ENCODE results near the gene TMEM184B. TPM values are rescaled to one million over a fixed set of nuclear protein-coding genes. Genes with fewer than 3 reads are reported as not detected.
A peak's percentile ranks its signal among the peaks of the same experiment; 100 is the strongest.

Gene TMEM184B
- total and polyA plus RNA-seq, 2 of the 8 experiments (the other 6 are each of a cell fraction or from before 2014, with no cell fraction given) = 41.6 to 81.0 TPM

DNA sequence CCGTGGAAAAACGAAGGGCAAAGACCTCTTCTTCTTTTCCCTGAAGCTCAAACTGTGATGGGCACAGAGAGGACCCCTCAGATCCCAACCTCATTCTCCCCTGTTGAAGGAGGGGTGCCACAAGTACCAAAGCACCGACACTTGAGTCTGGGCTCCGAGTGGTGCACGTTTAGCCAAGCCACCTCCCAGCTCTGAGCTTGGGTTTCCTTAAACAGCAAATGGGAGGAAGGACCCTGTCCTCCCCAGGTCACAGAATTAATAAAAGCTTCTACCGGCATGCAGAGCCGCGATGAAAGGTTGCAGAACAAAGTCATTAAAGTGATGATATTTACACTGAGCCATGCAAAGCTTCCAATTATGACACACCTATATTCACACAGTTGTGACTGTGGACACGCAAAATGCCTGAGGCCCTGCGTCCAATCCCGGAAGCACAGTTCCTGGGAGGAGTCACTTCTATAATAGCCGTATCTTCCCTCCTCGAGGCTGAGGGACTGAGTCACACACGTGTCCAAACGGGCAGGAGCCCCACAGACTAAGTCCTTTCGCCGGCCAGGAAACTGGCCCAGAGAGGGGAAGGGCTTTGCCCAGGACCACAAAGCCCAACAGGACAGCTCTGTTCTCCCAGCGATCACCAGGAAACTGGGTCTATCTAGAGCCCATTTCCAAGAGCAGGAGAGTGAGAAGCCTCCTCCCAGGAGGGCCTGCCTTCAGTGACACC is 45.3 kb upstream of the TMEM184B start:
- H3K79me2 ChIP-seq (ENCODE audit: control insufficient read depth in 1 of 2, insufficient read depth in 2 of 2, low read length in 2 of 2) = peaks cover 35 to 62% of the 10 kb centered on the region in 2 experiments
- H2AFZ ChIP-seq (ENCODE audit: low read length) = no peak overlapping the region
- 63% methylated on average over 18 of the region's 18 CpGs; no CpG with 5 or more reads in 1 of the 2 experiments for WGBS, 2 experiments (ENCODE audit: extremely low coverage in 1 of 2, insufficient coverage in 1 of 2, insufficient read length in 1 of 2, insufficient replicate concordance in 2 of 2, low coverage in 1 of 2, low lambda C conversion rate in 2 of 2, missing lambda C conversion rate in 1 of 2)
- POLR2A ChIA-PET (ENCODE audit: partially characterized antibody) = interaction anchor here (0.8 to 3.1 kb wide), 17 partner anchors 8 to 104 kb away, joined by 3 to 27 read pairs (median 4); no protein-coding TSS in a partner anchor
- peak overlapping the region; percentile 28 for H3K4ac ChIP-seq (replicated peaks; ENCODE audit: insufficient read length, low read depth, low read length)
- peak overlapping the region; percentile 13 for H2BK120ac ChIP-seq (replicated peaks; ENCODE audit: low read depth, low read length)
- peak overlapping the region in 3 of 4 experiments; percentile 66 to 78 (median 67); a peak in 6 of 7 replicates for H3K9ac ChIP-seq (replicated peaks in 1 of 4; ENCODE audit: extremely low read depth in 1 of 4, low read depth in 3 of 4, low read length in 3 of 4)
- peak overlapping the region; percentile 89 to 95 for H3K4me2 ChIP-seq (ENCODE audit: insufficient read depth in 1 of 2, low read depth in 2 of 2, low read length in 2 of 2)
- H3K27ac ChIP-seq (ENCODE audit: low read depth, low read length) = peak overlapping the region; percentile 74
- no peak overlapping the region for H3K23ac ChIP-seq (ENCODE audit: insufficient read length)
- H4K20me1 ChIP-seq (replicated peaks in 1 of 2; ENCODE audit: control insufficient read depth in 1 of 2, insufficient read depth in 2 of 2, low read length in 2 of 2) = peaks cover 18 to 26% of the 10 kb centered on the region in 2 experiments
- peak overlapping the region; percentile 57; the same call in 1 of the 2 replicates for H2AK5ac ChIP-seq (ENCODE audit: low read depth, low read length)
- peak overlapping the region; percentile 66 for H3K18ac ChIP-seq (ENCODE audit: extremely low read depth, low read length)
- peak overlapping the region; percentile 86 for H4K5ac ChIP-seq (ENCODE audit: insufficient read length, low read depth, low read length)
- H4K91ac ChIP-seq (replicated peaks; ENCODE audit: insufficient read length, low read length) = peak overlapping the region; percentile 38
- peak overlapping the region; percentile 91 for H2BK12ac ChIP-seq (ENCODE audit: low read depth, low read length)
- FAIRE-seq = no peak
- no peaks in the 10 kb centered on the region for H3K9me3 ChIP-seq (ENCODE audit: insufficient read depth in 2 of 2, low read depth in 1 of 2, low read length in 1 of 2)
- H3K4me3 ChIP-seq (ENCODE audit: extremely low read depth in 1 of 4, insufficient read depth in 2 of 4, low read depth in 3 of 4, low read length in 4 of 4) = peak overlapping the region; percentile 57 to 99 (median 72)
- H3K14ac ChIP-seq (ENCODE audit: insufficient read length) = no peak overlapping the region
- H2BK15ac ChIP-seq (ENCODE audit: low read length) = 0 out of 2 replicates have a peak overlapping the region, but pooled peaks have one; percentile 14
- H3K27me3 ChIP-seq (replicated peaks in 1 of 4; ENCODE audit: control insufficient read depth in 3 of 4, extremely low read depth in 1 of 4, insufficient read depth in 3 of 4, low read length in 3 of 4) = no peaks in the 10 kb centered on the region
- peaks cover 10% of the 10 kb centered on the region; the same call in 1 of the 2 replicates for H3K23me2 ChIP-seq (ENCODE audit: low read depth, low read length)
- H3K79me1 ChIP-seq (ENCODE audit: low read depth, low read length) = peaks cover 15% of the 10 kb centered on the region
- no peak overlapping the region for H2BK20ac ChIP-seq (ENCODE audit: low read length)
- CTCF ChIA-PET (ENCODE audit: partially characterized antibody) = interaction anchor here (1.2 to 1.8 kb wide), 5 partner anchors 10 to 35 kb away, joined by 3 to 10 read pairs (median 5); no protein-coding TSS in a partner anchor
- peaks cover 2 to 11% (median 4%) of the 10 kb centered on the region in 4 experiments; a peak in 5 of 8 replicates for H3K36me3 ChIP-seq (ENCODE audit: control insufficient read depth in 2 of 4, insufficient read depth in 4 of 4, low read length in 3 of 4)
- peak overlapping the region; percentile 76; the same call in 1 of the 2 replicates for H4K8ac ChIP-seq (ENCODE audit: extremely low read depth, insufficient read depth, low read length)
- peak overlapping the region; percentile 3 for H3K56ac ChIP-seq (replicated peaks; ENCODE audit: insufficient read length, low read depth, low read length)
- no peak for DNase-seq (ENCODE audit: low read depth in 1 of 2, low spot score in 2 of 2)
- H2BK5ac ChIP-seq (ENCODE audit: low read depth, low read length) = peak overlapping the region; percentile 84
- H3K4me1 ChIP-seq (replicated peaks in 1 of 4; ENCODE audit: control insufficient read depth in 3 of 4, insufficient read depth in 4 of 4, low read length in 3 of 4) = peaks cover 15 to 48% (median 40%) of the 10 kb centered on the region in 4 experiments
- TF ChIP-seq CEBPB (IDR thresholded peaks at IDR 0.05; ENCODE audit: low read depth, low read length) (no peak), RXRA (IDR thresholded peaks at IDR 0.05; ENCODE audit: insufficient read depth, low read depth, low read length) (no peak), PHF8 (conservative IDR thresholded peaks at IDR 0.05; ENCODE audit: low read depth, low read length) (no peak), SUZ12 (IDR thresholded peaks at IDR 0.05; ENCODE audit: low read length) (no peak), CHD2 (IDR thresholded peaks at IDR 0.05; ENCODE audit: low read length) (no peak), TCF12 (IDR thresholded peaks at IDR 0.05; ENCODE audit: low read depth, low read length) (no peak), EP300 (IDR thresholded peaks at IDR 0.05; ENCODE audit: borderline replicate concordance in 1 of 2, low read depth in 2 of 2, low read length in 2 of 2) (no peak), KDM1A (IDR thresholded peaks at IDR 0.05; ENCODE audit: borderline replicate concordance, low read length) (no peak)
- TF ChIP-seq, protein P1, sequence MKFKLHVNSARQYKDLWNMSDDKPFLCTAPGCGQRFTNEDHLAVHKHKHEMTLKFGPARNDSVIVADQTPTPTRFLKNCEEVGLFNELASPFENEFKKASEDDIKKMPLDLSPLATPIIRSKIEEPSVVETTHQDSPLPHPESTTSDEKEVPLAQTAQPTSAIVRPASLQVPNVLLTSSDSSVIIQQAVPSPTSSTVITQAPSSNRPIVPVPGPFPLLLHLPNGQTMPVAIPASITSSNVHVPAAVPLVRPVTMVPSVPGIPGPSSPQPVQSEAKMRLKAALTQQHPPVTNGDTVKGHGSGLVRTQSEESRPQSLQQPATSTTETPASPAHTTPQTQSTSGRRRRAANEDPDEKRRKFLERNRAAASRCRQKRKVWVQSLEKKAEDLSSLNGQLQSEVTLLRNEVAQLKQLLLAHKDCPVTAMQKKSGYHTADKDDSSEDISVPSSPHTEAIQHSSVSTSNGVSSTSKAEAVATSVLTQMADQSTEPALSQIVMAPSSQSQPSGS (IDR thresholded peaks at IDR 0.05; ENCODE audit: low read length) = no peak
